NCI-H748 treated with DMSO at 0.1 percent for 48 hours (cell line): Measurements from ENCODE around the gene OBSCN.
"Not testable (repeated sequence)": the region's sequence is repeated elsewhere in the genome, so short reads cannot be mapped to it uniquely, and the experiment has no call there.

Source experiments
- DNase-seq: peaks from one replicate; lab custom pipeline; 2025; lab: John Stamatoyannopoulos, UW

The OBSCN gene

GRCh38 chr1:228212966-228213844 is 5.4 kb downstream of the OBSCN start:
- DNase-seq = peak; percentile 35

GRCh38 chr1:228213917-228214808 is 6.3 kb downstream of the OBSCN start:
- DNase-seq = no peak

GRCh38 chr1:228214921-228215662 is 7.2 kb downstream of the OBSCN start:
- no peak for DNase-seq

GRCh38 chr1:228215663-228216116 is 7.8 kb downstream of the OBSCN start:
- DNase-seq = no peak

GRCh38 chr1:228216371-228217320 is 8.8 kb downstream of the OBSCN start:
- no peak for DNase-seq

- no peak for DNase-seq
Measured at GRCh38 chr1:228217551-228218344, 9.9 kb downstream of the OBSCN start.

GRCh38 chr1:228218513-228219244 is 10.8 kb downstream of the OBSCN start:
- DNase-seq = no peak

GRCh38 chr1:228219245-228219961 is 11.6 kb downstream of the OBSCN start:
- DNase-seq = no peak

- DNase-seq = no peak
Measured at GRCh38 chr1:228219962-228220780, 12.3 kb downstream of the OBSCN start.

- DNase-seq = not testable (repeated sequence)
Measured at GRCh38 chr1:228221097-228221496, 13.3 kb downstream of the OBSCN start.

GRCh38 chr1:228222548-228222947 is 14.7 kb downstream of the OBSCN start:
- no peak for DNase-seq

GRCh38 chr1:228224198-228225164 is 16.6 kb downstream of the OBSCN start:
- DNase-seq = no peak

- DNase-seq = no peak
Measured at GRCh38 chr1:228225165-228225710, 17.4 kb downstream of the OBSCN start.

- no peak for DNase-seq
Measured at GRCh38 chr1:228225740-228226139, 17.9 kb downstream of the OBSCN start.

GRCh38 chr1:228226141-228226874 is 18.5 kb downstream of the OBSCN start:
- DNase-seq = no peak
